Measurements from ENCODE around the gene FAM131B. TPM values are rescaled to one million over a fixed set of nuclear protein-coding genes. Genes with fewer than 3 reads are reported as not detected.
A peak's percentile ranks its signal among the peaks of the same experiment; 100 is the strongest.

The FAM131B gene
- total RNA-seq, 1 experiment from 2014 or later: 6.9 TPM

- DNase-seq (no peak), ATAC-seq (no peak)
- H3K9me2 ChIP-seq (replicated peaks; ENCODE audit: low read length): no peaks in the 10 kb centered on the region
- H3K79me2 ChIP-seq (ENCODE audit: low read length): peaks cover 72% of the 10 kb centered on the region
- H4K20me1 ChIP-seq (ENCODE audit: low read length): peaks cover 56% of the 10 kb centered on the region
- TF ChIP-seq EZH2phosphoT487 (IDR thresholded peaks at IDR 0.05; ENCODE audit: borderline replicate concordance, low read length) (no peak), EZH2 (IDR thresholded peaks at IDR 0.05; ENCODE audit: low read length, unreplicated experiment) (no peak), CTCF (conservative IDR thresholded peaks at IDR 0.05; ENCODE audit: low read depth, low read length) (no peak)
- POLR2A ChIA-PET (ENCODE audit: unreplicated experiment): no interaction called here
- H3K9me3 ChIP-seq (ENCODE audit: low read length): no peaks in the 10 kb centered on the region
- H3F3A ChIP-seq (ENCODE audit: low read length, unreplicated experiment): no peaks in the 10 kb centered on the region
- H2AFZ ChIP-seq (ENCODE audit: low read length): no peak overlapping the region
- CTCF ChIA-PET: no interaction called here
- BruUV-seq (replicated peaks): no TSS peak
- H3K9ac ChIP-seq (ENCODE audit: low read length): no peak overlapping the region
- intact Hi-C loops (cut with micrococcal nuclease): loop anchor here (5.0 kb wide), 1 partner anchor 32 kb away; no protein-coding TSS in a partner anchor
- peak overlapping the region; percentile 96 for H3K4me3 ChIP-seq (ENCODE audit: low read length)
- H3K36me3 ChIP-seq (ENCODE audit: low read depth, low read length): peaks cover 23% of the 10 kb centered on the region
- H3K4me1 ChIP-seq (ENCODE audit: insufficient read depth, low read length): peaks cover 33% of the 10 kb centered on the region
- H3K4me2 ChIP-seq (ENCODE audit: low read length): peak overlapping the region; percentile 100
- no peaks in the 10 kb centered on the region for H3K27me3 ChIP-seq (ENCODE audit: low read length)
- no peak overlapping the region for H3K27ac ChIP-seq (ENCODE audit: low read length)
These were observed 22.4 kb upstream of the FAM131B start for GRCh38 chr7:143384661-143385631.

- no peaks in the 10 kb centered on the region for H3K9me2 ChIP-seq (replicated peaks; ENCODE audit: low read length)
- CTCF ChIA-PET: no interaction called here
- H3K27me3 ChIP-seq (ENCODE audit: low read length): no peaks in the 10 kb centered on the region
- no peaks in the 10 kb centered on the region for H3K9me3 ChIP-seq (ENCODE audit: low read length)
- H3K4me1 ChIP-seq (ENCODE audit: insufficient read depth, low read length): peaks cover 40% of the 10 kb centered on the region
- H2AFZ ChIP-seq (ENCODE audit: low read length): no peak overlapping the region
- DNase-seq: no peak
- peak overlapping the region; percentile 100 for H3K4me2 ChIP-seq (ENCODE audit: low read length)
- H3K4me3 ChIP-seq (ENCODE audit: low read length): peak overlapping the region; percentile 96
- peaks cover 20% of the 10 kb centered on the region for H3K36me3 ChIP-seq (ENCODE audit: low read depth, low read length)
- peaks cover 80% of the 10 kb centered on the region for H3K79me2 ChIP-seq (ENCODE audit: low read length)
- intact Hi-C loops (cut with micrococcal nuclease): loop anchor here (5.0 kb wide), 1 partner anchor 33 kb away; no protein-coding TSS in a partner anchor
- peaks cover 56% of the 10 kb centered on the region for H4K20me1 ChIP-seq (ENCODE audit: low read length)
- no peak overlapping the region for H3K27ac ChIP-seq (ENCODE audit: low read length)
- no peak for ATAC-seq
- TF ChIP-seq EZH2 (IDR thresholded peaks at IDR 0.05; ENCODE audit: low read length, unreplicated experiment) (no peak), CTCF (conservative IDR thresholded peaks at IDR 0.05; ENCODE audit: low read depth, low read length) (no peak), EZH2phosphoT487 (IDR thresholded peaks at IDR 0.05; ENCODE audit: borderline replicate concordance, low read length) (no peak)
- H3F3A ChIP-seq (ENCODE audit: low read length, unreplicated experiment): no peaks in the 10 kb centered on the region
- no TSS peak for BruUV-seq (replicated peaks)
- POLR2A ChIA-PET (ENCODE audit: unreplicated experiment): interaction anchor here (0.6 kb wide), 1 partner anchor 8 kb away, joined by 9 read pairs; no protein-coding TSS in a partner anchor
- H3K9ac ChIP-seq (ENCODE audit: low read length): no peak overlapping the region
These were observed 21.6 kb upstream of the FAM131B start for GRCh38 chr7:143384148-143384547.

GRCh38 chr7:143383642-143383957, 21.1 kb upstream of the FAM131B start:
- DNase-seq: no peak
- H3K4me2 ChIP-seq (ENCODE audit: low read length): peak overlapping the region; percentile 100
- H3F3A ChIP-seq (ENCODE audit: low read length, unreplicated experiment): no peaks in the 10 kb centered on the region
- no peak overlapping the region for H2AFZ ChIP-seq (ENCODE audit: low read length)
- intact Hi-C loops (cut with micrococcal nuclease): loop anchor here (5.0 kb wide), 1 partner anchor 34 kb away; no protein-coding TSS in a partner anchor
- H3K4me1 ChIP-seq (ENCODE audit: insufficient read depth, low read length): peaks cover 46% of the 10 kb centered on the region
- BruUV-seq (replicated peaks): no TSS peak
- H3K27me3 ChIP-seq (ENCODE audit: low read length): no peaks in the 10 kb centered on the region
- ATAC-seq: no peak
- POLR2A ChIA-PET (ENCODE audit: unreplicated experiment): interaction anchor here (0.6 kb wide), 1 partner anchor 9 kb away, joined by 9 read pairs; no protein-coding TSS in a partner anchor
- no peak overlapping the region for H3K27ac ChIP-seq (ENCODE audit: low read length)
- H3K36me3 ChIP-seq (ENCODE audit: low read depth, low read length): peaks cover 17% of the 10 kb centered on the region; the same call in 1 of the 2 replicates
- TF ChIP-seq EZH2phosphoT487 (IDR thresholded peaks at IDR 0.05; ENCODE audit: borderline replicate concordance, low read length) (no peak), CTCF (conservative IDR thresholded peaks at IDR 0.05; ENCODE audit: low read depth, low read length) (no peak), EZH2 (IDR thresholded peaks at IDR 0.05; ENCODE audit: low read length, unreplicated experiment) (no peak)
- H3K9ac ChIP-seq (ENCODE audit: low read length): no peak overlapping the region
- peak overlapping the region; percentile 96 for H3K4me3 ChIP-seq (ENCODE audit: low read length)
- H3K79me2 ChIP-seq (ENCODE audit: low read length): peaks cover 85% of the 10 kb centered on the region
- H3K9me2 ChIP-seq (replicated peaks; ENCODE audit: low read length): no peaks in the 10 kb centered on the region
- no peaks in the 10 kb centered on the region for H3K9me3 ChIP-seq (ENCODE audit: low read length)
- peaks cover 56% of the 10 kb centered on the region for H4K20me1 ChIP-seq (ENCODE audit: low read length)
- CTCF ChIA-PET: no interaction called here

Data from PC-3 (cell line).